ENCODE results near the gene USH2A.

DNA sequence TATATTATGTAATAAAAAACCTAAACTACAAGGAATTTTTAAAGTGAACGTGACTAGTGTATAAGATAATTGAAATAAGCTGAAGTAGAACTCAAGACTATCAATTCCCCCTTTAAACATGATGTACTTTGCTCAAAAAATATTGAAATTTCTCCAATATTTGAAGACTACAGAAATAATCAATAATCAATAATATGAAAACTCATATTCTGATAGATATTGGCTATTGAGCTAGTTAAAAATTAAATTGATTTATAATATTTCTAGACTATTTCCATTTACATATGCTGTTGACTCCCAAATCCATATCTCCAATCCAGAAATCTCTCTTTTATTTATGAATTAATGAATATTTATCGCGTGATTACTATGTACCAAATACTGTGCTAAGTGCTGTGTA is 133.2 kb downstream of the USH2A start:
- TF ChIP-seq TARDBP (IDR thresholded peaks at IDR 0.05): no peak
- no peak for TF ChIP-seq FOXM1 (IDR thresholded peaks at IDR 0.05; ENCODE audit: borderline replicate concordance)
- TF ChIP-seq NFRKB (IDR thresholded peaks at IDR 0.05): no peak
- no peak for TF ChIP-seq SP1 (IDR thresholded peaks at IDR 0.05)
- no peak for TF ChIP-seq FOXK2 (IDR thresholded peaks at IDR 0.05)
- no peak for TF ChIP-seq ELF4 (IDR thresholded peaks at IDR 0.05)
- no peak for TF ChIP-seq FOXA1 (IDR thresholded peaks at IDR 0.05)

Measured in HEK293T (cell line).